DMS 273 (cell line): Measurements from ENCODE around the gene MTREX.

Experiments
- DNase-seq: peaks from one replicate; lab custom pipeline; 2025; ENCODE audit not compliant: unreplicated experiment; lab: John Stamatoyannopoulos, UW

The MTREX gene

DNA sequence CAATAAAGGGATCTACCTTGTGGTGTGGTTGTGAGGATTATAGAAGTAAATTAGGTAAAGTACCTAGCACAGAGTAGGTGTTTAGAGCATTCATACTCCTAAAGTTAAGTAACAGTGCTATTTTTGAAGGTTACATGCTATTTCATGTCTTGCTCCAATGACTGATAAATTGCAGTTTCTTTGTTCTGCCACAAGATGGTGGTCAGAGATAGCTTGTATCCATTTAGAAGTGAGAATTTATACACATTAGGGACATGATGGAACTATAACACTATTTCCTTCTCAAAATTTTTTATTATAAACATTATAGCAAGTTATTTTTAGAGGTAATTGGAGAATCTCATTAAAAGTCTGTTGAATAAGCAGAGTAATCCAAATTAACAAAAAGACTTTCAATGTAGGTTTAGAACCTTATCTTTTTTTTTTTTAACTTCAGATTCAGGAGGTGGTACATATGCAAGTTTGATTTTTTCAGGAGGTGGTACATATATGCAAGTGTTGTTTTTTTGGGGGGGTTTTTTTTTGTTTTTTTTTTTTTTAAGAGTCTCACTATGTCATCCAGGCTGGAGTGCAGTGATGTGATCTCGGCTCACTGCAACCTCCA lies 17.1 kb downstream of the MTREX start:
- DNase-seq: peak; percentile 46

DNA sequence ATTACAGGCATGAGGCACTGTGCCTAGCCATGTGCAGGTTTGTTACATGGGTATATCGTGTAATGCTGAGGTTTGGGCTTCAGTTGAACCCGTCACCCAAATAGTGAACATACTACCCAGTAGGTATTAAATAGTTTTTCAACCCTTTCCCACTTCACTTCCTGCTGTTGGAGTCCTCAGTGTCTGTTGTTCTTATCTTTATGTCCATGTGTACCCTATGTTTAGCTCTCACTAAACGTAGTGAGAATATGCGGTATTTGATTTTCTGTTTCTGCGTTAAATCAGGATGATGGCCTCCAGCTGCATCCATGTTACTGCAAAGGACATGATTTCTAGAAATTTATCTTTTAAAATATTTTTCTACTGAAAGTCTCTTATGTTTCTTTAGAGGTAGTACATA lies 17.8 kb downstream of the MTREX start:
- no peak for DNase-seq

DNA sequence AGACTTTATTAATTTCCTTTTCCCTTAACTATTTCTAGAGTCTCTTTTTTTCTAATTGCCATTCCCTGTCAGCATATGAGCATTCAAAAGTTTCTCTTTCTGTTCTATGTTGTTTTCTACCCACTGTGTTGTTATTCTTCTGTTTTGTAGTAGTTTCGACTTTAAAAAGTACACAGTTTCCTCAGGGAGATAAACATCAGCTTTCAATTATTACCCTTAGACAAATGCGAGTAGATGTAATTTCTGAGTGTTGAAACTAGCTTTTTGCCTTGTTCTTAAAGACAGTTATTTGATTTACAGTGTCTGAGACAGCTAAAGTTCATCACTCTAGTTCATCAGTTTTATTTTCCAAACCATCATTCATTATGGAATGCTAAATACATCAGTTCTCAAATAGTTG lies 19.5 kb downstream of the MTREX start:
- DNase-seq: no peak

GRCh38 chr5:55331321-55331720 lies 23.5 kb downstream of the MTREX start:
- no peak for DNase-seq

DNA sequence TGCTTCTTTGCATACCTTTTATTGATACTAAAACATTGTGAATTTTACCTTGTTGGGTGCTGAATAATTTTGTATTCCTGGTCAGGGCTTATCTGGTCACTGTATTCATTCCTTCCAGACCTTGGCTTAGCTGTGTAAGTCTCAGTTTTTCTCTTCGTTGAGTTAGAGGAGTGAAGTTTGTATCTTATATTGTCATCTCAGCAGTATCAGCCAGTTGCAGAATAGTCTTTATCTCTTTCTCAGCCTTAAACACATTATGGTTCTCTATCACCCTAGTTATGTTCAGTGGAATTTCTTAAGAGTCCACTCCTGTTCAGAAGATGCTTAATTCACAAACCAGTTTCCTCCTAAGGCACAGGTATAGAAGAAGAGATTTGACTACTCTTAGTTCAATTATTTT lies 25.2 kb downstream of the MTREX start:
- DNase-seq: no peak

DNA sequence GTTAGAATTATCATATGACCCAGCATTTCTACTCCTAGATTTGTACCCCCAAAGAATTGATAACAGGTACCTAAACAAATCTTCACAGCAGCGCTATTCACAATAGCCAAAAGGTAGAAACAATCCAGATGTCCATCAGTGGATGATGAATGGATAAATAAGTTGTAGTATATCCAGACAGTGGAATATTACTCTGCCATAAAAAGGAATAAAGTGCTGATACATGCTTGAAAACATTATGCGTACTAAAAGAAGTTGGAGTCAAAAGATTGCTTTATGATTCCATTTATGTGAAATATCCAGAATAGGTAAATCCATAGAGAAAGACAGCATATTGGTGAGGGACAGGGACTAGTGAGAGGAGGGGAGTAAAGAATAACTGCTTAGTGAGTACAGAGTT lies 26.0 kb downstream of the MTREX start:
- DNase-seq: no peak

GRCh38 chr5:55338092-55338613 lies 30.4 kb downstream of the MTREX start:
- no peak for DNase-seq

- DNase-seq: no peak
Measured at GRCh38 chr5:55338810-55339243, 31.0 kb downstream of the MTREX start.

GRCh38 chr5:55343107-55343506 lies 35.3 kb downstream of the MTREX start:
- DNase-seq: no peak

DNA sequence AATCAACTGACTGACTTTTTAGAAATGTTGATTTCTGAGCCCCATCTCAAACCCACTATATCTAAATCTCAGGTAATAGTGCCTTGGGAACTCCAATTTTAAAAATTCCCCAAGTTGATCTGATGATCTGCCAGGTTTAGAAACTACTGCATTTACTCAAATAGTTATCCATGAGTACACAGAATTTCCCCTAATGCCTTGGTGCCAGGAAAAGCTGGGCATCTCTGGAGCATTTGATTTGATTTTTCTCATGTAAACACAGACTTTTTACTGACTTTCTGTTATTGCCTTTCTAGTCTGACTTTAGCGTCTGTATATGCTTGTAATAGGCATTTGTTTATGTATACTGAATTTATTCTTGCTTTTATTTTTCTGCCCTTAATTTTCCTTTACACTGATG lies 35.8 kb downstream of the MTREX start:
- no peak for DNase-seq

DNA sequence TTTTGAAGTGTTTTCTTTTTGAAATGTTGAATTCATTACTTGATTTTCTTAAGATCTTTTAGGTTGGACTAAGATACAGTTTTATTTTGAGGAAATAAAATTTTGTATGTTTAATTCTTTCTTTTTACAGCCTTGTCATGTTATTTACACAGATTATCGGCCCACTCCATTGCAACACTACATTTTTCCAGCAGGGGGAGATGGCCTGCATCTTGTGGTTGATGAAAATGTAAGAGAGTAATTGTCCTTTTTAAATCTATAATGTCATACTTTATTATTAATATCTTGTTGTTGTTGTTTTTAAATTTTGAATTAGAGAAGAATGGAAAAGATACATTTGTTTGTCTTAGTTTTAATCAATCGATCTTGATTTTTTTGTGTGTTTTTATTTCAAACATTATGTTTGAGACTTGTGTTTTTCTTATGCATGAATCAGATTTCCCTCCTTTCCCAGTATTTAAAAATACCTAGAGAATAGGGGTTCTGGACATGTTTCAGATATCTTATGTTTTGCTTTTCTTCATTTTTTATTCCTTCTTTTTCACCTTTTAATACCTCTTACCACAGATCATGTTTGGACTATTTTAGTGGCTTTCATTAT lies 36.7 kb downstream of the MTREX start:
- peak; percentile 68 for DNase-seq

GRCh38 chr5:55345327-55345726 lies 37.5 kb downstream of the MTREX start:
- DNase-seq: no peak

DNA sequence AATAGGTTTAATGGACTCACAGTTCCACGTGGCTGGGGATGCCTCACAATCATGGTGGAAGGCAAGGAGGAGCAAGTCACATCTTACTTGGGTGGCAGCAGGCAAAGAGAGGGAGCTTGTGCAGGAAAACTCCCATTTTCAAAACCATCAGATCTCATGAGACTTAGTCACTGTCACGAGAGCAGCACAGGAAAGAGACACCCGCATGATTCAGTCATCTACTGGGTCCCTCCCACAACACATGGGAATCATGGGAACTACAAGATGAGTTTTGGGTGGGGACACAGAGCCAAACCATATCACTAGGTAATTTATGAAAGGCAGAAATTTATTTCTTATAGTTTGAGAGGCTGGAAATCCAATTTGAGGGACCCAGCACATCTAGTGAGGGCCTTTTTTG lies 40.0 kb downstream of the MTREX start:
- DNase-seq: no peak

DNA sequence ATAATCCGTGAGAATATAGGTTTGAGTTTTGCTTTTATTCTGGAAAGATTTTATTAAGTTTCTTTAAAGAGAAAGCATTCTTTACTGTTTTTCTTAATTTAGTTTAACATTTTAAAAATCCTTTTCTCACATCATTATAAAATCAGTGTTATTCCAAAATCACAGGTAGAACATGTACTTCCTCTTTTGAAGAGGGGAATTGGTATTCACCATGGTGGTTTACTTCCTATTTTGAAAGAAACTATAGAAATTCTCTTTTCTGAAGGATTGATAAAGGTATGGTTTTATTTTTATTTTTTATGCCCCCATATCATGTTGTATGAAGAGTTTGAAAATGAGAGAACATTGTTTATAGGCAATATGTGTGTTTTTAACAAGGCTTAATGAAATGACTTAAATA lies 43.0 kb downstream of the MTREX start:
- DNase-seq: no peak

DNA sequence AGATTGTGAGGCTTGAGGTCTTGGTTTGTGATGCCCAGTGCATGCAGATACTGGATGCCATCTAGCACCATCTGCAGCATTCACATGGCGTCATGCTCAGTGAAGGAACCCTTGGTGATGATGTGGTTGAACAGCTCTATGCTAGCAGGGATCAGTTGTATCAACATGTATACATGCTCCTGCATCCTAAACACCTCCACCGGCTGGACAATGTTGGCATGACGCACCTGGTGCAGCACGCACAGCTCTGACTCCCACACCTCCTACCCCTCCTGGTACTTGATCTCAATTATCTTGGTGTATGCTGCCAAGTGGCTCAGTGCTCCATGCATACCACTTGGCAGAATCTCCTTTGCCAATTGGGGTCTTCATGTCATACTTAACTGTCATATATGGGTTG lies 49.1 kb downstream of the MTREX start:
- DNase-seq: no peak

DNA sequence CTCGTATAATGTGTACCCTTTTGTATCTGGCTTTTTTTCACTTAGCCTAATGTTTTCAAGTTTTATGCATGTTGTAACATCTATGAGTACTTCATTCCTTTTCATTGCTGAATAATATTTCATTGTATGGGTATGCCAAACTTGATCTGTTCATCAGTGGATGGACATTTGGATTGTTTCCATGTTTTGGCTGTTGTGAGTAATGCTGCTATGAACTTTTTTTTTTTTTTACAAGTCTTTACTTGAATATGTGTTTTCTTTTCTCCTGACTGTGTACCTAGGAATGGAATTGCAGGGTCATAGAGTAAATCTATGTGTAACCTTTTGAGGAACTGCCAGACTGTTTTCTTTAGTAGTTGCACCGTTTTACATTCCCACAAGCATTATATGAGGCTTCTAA lies 52.4 kb downstream of the MTREX start:
- DNase-seq: no peak

- no peak for DNase-seq
Measured at GRCh38 chr5:55363856-55364255, 56.1 kb downstream of the MTREX start.

GRCh38 chr5:55364537-55365055 lies 56.8 kb downstream of the MTREX start:
- DNase-seq: no peak

DNA sequence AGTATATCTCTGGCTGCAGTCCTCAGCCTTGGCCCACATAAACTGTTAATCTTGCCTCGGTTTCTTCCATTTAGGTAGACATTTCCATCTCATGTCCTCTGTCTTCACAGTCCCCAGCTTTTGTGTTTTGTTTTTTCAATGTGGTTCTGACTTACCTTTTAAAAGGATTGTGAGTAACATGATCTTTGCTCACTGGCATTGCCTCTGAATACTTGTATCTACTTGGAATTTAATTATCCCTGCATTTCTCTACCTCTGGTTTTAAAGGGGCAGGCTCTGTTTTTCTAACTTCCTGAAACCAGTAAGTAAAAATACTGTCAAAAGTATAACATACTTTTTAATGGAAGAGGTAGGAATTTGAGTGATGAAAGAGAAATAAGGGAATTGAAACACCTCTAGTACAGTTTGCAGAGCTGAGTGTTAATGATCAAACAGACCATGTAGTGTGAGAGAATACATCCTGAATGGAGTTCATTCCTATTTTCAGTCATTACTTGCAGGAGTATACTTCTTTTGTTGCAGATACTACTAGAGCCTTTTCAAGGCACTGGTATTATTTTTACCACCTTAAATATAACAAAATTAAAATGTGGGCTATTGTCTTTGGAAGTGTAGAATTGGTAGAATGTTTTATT lies 62.6 kb downstream of the MTREX start:
- DNase-seq: no peak

DNA sequence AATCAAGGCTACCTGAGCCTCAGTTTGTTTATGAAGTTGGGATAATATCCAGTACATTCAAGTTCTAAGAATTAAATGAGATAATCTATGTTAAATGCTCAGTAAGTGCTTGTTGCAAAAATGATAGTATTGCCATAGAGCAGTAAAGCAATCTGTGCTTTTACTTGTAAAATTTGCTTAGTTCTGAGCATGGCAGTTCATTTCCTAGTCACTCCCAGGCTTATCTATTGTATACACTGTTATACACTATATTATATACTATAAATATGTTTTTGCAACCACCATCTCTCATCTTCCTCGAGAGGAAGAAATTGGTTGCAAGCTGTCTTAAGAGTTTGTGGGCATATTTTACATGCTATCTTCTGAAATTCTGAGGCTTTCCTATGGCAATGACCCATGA lies 63.4 kb downstream of the MTREX start:
- DNase-seq: no peak

DNA sequence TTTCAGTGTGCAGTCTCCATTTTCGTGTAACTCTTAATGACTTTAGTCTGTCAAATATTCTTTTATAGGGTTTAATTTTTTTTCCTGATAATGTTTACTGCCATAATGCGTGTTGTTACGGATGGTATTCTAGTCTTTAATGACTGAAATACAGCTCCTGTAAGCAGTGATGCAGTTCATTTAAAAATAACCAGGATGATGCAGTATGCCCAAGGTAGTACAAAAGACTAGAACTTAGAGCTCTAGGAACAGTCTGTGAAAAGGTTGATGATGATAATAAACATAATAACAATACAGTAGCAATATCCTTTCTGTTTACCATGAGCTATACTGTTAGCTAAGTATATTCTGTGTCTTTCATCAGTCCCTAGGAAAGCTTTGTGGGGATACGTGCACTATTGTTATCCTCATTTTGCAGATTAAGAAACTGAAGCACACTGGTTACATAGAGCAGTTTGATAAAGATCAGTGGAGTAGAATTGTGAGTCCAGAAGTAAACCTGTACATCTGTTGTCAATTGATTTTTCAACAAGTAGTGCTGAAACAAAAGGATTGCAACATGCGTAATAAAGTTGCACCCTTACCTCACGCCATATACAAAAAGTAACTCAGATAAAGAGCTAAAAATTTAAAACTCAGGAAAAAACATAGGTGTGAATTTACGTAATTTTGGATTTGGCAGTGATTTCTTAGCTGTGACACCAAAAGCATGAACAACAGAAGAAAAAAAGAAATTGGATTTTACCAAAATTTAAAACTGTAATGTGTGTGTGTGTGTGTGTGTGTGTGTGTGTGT lies 64.5 kb downstream of the MTREX start:
- DNase-seq: no peak
